A204.1 (cell line): ENCODE results near the gene WNK4.

Source experiments
- FAIRE-seq: peaks from 2 replicates; lab custom pipeline; 2012; peaks lifted over from hg19 to GRCh38; lab: Jason Lieb, UNC

WNK4 gene

GRCh38 chr17:42841975-42842685, 61.7 kb downstream of the WNK4 start:
- no peak for FAIRE-seq

- no peak for FAIRE-seq
Measured at GRCh38 chr17:42843358-42843934, 63.0 kb downstream of the WNK4 start.

DNA sequence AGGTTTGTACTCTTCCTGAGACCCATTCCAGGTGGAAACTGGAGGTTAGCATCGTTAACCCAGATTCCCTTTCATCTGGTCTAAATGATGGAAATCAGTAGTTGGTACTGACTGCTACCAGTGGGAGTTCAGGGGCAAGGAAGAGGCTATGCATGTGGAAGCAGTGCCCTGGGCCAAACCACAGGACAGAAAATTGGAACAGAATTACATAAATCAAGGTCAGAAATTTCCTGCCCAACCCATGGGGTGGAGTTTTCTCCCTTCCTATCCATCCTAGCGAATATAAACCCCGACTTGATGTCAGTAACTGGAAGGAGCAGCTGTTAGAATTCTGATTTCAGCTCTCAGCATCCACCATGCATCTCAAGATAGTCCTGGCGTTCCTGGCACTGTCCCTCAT, 63.9 kb downstream of the WNK4 start, which contains the start of gene AOC2:
TSS of gene AOC2 (plus strand) at position 310 of the 400 bp plus-strand sequence. CDS start at position 357, 47 bp downstream.
- FAIRE-seq, result no peak

- FAIRE-seq, result no peak
Measured at GRCh38 chr17:42844761-42845555, 64.5 kb downstream of the WNK4 start.

- FAIRE-seq, result no peak
Measured at GRCh38 chr17:42845556-42845917, 65.1 kb downstream of the WNK4 start.

- no peak for FAIRE-seq
Measured at GRCh38 chr17:42845918-42846593, 65.6 kb downstream of the WNK4 start.
